ENCODE results near the gene IQCN. TPM values are rescaled to one million over a fixed set of nuclear protein-coding genes. Genes with fewer than 3 reads are reported as not detected.

The IQCN gene
- total RNA-seq: 1 to 10 TPM; 6.3 to 7.2 TPM

GRCh38 chr19:18274219-18274780, at the start of gene IQCN:
TSS of gene IQCN (minus strand) at chr19:18274452. CDS start at chr19:18269478, 4,974 bp downstream.
- Mint-ChIP-seq H3K4me3 (no peak within 1 kb of the TSS), H3K9me3 (no peaks in the 10 kb centered on the region), H3K36me3 (ENCODE audit: low read depth) (peaks cover 46% of the 10 kb centered on the region), H3K27ac (no peak within 1 kb of the TSS), H3K27me3 (no peaks in the 10 kb centered on the region), H3K4me1 (peaks cover 35% of the 10 kb centered on the region)
- DNase-seq: peak; percentile 44
- CTCF ChIA-PET: interaction anchor here (1.0 to 12.7 kb wide), 5 partner anchors 19 to 114 kb away, joined by 3 to 162 read pairs (median 6); a partner anchor contains a TSS
- POLR2A ChIA-PET: interaction anchor here (0.7 to 1.6 kb wide), 2 partner anchors 47 to 54 kb away, joined by 3 to 4 read pairs; no protein-coding TSS in a partner anchor

GRCh38 chr19:18322759-18323460, 48.7 kb upstream of the IQCN start, which contains the start of gene LSM4:
TSS of gene LSM4 (minus strand) at chr19:18323076. CDS start at chr19:18323020, 56 bp downstream.
- H3K27ac Mint-ChIP-seq: peak within 1 kb of the TSS; percentile 97
- no peaks in the 10 kb centered on the region for H3K9me3 Mint-ChIP-seq
- peaks cover 56% of the 10 kb centered on the region for H3K4me1 Mint-ChIP-seq
- H3K4me3 Mint-ChIP-seq: peak within 1 kb of the TSS; percentile 93
- DNase-seq: peak; percentile 100
- ChIA-PET CTCF (interaction anchor here (0.6 to 13.8 kb wide), 10 partner anchors 9 to 581 kb away, joined by 3 to 229 read pairs (median 5); partner anchors contain the start of genes JUND and SSBP4), POLR2A (interaction anchor here (0.7 to 3.4 kb wide), 3 partner anchors 18 to 511 kb away, joined by 3 to 85 read pairs (median 9); partner anchors contain the start of gene JUND)
- H3K27me3 Mint-ChIP-seq: no peaks in the 10 kb centered on the region
- peaks cover 38% of the 10 kb centered on the region for H3K36me3 Mint-ChIP-seq (ENCODE audit: low read depth)

- DNase-seq: peak; percentile 59
- Mint-ChIP-seq H3K9me3 (no peaks in the 10 kb centered on the region), H3K4me3 (peak overlapping the region; percentile 93), H3K27ac (peak overlapping the region; percentile 97), H3K4me1 (peaks cover 61% of the 10 kb centered on the region), H3K27me3 (no peaks in the 10 kb centered on the region), H3K36me3 (ENCODE audit: low read depth) (peaks cover 38% of the 10 kb centered on the region)
- POLR2A ChIA-PET: interaction anchor here (1.0 to 3.4 kb wide), 5 partner anchors 17 to 47 kb away, joined by 4 to 85 read pairs (median 9); partner anchors contain the start of gene JUND
- CTCF ChIA-PET: interaction anchor here (0.6 to 13.8 kb wide), 19 partner anchors 10 to 581 kb away, joined by 3 to 229 read pairs (median 4); partner anchors contain the start of genes JUND and SSBP4
These were observed 48.1 kb upstream of the IQCN start for GRCh38 chr19:18322318-18322758.

GRCh38 chr19:18321734-18322102, 47.5 kb upstream of the IQCN start:
- Mint-ChIP-seq H3K4me3 (peak overlapping the region; percentile 93), H3K9me3 (no peaks in the 10 kb centered on the region), H3K4me1 (peaks cover 61% of the 10 kb centered on the region), H3K36me3 (ENCODE audit: low read depth) (peaks cover 38% of the 10 kb centered on the region), H3K27ac (peak overlapping the region; percentile 97), H3K27me3 (no peaks in the 10 kb centered on the region)
- POLR2A ChIA-PET: interaction anchor here (0.6 to 3.4 kb wide), 5 partner anchors 17 to 66 kb away, joined by 4 to 85 read pairs (median 6); partner anchors contain the start of gene JUND
- CTCF ChIA-PET: interaction anchor here (0.6 to 13.8 kb wide), 17 partner anchors 11 to 110 kb away, joined by 3 to 229 read pairs (median 4); partner anchors contain the start of genes JUND and SSBP4
- peak; percentile 62 for DNase-seq

- Mint-ChIP-seq H3K4me3 (peak overlapping the region; percentile 93), H3K36me3 (ENCODE audit: low read depth) (peaks cover 38% of the 10 kb centered on the region), H3K4me1 (peaks cover 64% of the 10 kb centered on the region), H3K27me3 (no peaks in the 10 kb centered on the region), H3K27ac (peak overlapping the region; percentile 97), H3K9me3 (no peaks in the 10 kb centered on the region)
- DNase-seq: no peak
- ChIA-PET CTCF (interaction anchor here (1.0 to 13.8 kb wide), 14 partner anchors 11 to 109 kb away, joined by 3 to 229 read pairs (median 4); partner anchors contain the start of genes JUND and SSBP4), POLR2A (interaction anchor here (0.6 to 3.4 kb wide), 6 partner anchors 16 to 67 kb away, joined by 3 to 85 read pairs (median 6); partner anchors contain the start of gene JUND)
These were observed 46.8 kb upstream of the IQCN start for GRCh38 chr19:18320865-18321733.

DNA sequence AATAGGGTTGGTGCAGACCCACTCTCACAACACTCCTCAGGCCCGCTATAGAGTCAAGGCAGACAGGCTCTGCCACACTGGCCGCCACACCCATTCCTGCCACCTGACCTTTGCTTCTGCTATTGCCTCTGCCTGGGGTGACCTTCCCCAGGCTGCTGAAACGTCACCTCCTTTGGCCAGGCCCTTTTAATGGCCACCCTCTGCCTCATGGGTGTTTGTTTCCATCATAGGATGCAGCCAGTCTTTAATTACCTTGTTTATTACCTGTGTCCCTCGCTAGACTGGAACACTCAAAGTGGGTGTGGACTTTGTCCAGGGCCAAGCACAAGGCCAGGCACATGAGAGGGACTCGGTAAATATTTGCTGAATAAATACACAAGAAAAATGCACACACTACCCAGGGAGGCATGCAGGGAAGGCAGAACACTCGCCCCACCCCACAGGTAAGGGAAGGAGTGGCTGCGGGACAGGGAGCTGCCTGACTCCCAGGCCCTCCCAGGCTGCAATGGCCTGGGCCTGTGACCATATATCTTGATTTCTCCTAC, 45.4 kb upstream of the IQCN start:
- Mint-ChIP-seq H3K4me1 (peaks cover 72% of the 10 kb centered on the region), H3K4me3 (peak overlapping the region; percentile 64)
- CTCF ChIA-PET: interaction anchor here (0.6 to 13.8 kb wide), 6 partner anchors 9 to 97 kb away, joined by 3 to 229 read pairs (median 5); partner anchors contain the start of gene JUND

GRCh38 chr19:18317961-18318800, 43.9 kb upstream of the IQCN start:
- H3K36me3 Mint-ChIP-seq (ENCODE audit: low read depth): peaks cover 48% of the 10 kb centered on the region

More for the DNA sequence above, 45.4 kb upstream of the IQCN start:
- H3K36me3 Mint-ChIP-seq (ENCODE audit: low read depth): peaks cover 41% of the 10 kb centered on the region
- no peak for DNase-seq
- POLR2A ChIA-PET: interaction anchor here (1.2 kb wide), 1 partner anchor 15 kb away, joined by 3 read pairs; no protein-coding TSS in a partner anchor
- no peaks in the 10 kb centered on the region for H3K9me3 Mint-ChIP-seq
- no peaks in the 10 kb centered on the region for H3K27me3 Mint-ChIP-seq
- H3K27ac Mint-ChIP-seq: peak overlapping the region; percentile 97

DNA sequence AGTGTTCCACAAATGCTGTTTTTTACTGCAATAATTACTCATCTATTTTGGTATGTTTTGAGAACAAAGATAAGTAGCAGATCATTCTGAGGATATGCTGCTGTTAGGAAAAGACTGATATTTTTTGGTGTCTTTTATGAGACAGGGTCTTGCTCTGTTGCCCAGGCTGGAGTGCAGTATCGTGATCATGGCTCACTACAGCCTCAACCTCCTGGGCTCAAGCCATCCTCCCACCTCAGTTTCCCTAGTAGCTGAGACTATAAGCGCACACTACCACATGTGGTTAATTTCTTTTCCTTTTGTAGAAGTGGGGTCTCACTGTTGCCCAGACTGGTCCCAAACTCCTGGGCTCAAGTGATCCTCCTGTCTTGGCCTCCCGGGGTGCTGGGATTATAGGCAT, 39.1 kb upstream of the IQCN start:
- Mint-ChIP-seq H3K27ac (no peak overlapping the region), H3K9me3 (no peaks in the 10 kb centered on the region), H3K27me3 (no peaks in the 10 kb centered on the region), H3K36me3 (ENCODE audit: low read depth) (peaks cover 37% of the 10 kb centered on the region), H3K4me1 (peaks cover 41% of the 10 kb centered on the region), H3K4me3 (no peak overlapping the region)
- POLR2A ChIA-PET: no interaction called here
- DNase-seq: no peak
- CTCF ChIA-PET: interaction anchor here (1.1 to 13.8 kb wide), 3 partner anchors 21 to 34 kb away, joined by 3 to 229 read pairs (median 3); partner anchors contain the start of gene JUND

More at GRCh38 chr19:18317961-18318800, 43.9 kb upstream of the IQCN start:
- ChIA-PET POLR2A (interaction anchor here (0.7 to 5.2 kb wide), 2 partner anchors 38 to 100 kb away, joined by 4 to 37 read pairs; partner anchors contain the start of gene JUND), CTCF (interaction anchor here (0.9 to 13.8 kb wide), 4 partner anchors 10 to 38 kb away, joined by 5 to 229 read pairs (median 10); partner anchors contain the start of gene JUND)
- H3K9me3 Mint-ChIP-seq: no peaks in the 10 kb centered on the region
- peaks cover 64% of the 10 kb centered on the region for H3K4me1 Mint-ChIP-seq
- no peaks in the 10 kb centered on the region for H3K27me3 Mint-ChIP-seq
- peak; percentile 66 for DNase-seq
- peak overlapping the region; percentile 64 for H3K4me3 Mint-ChIP-seq
- H3K27ac Mint-ChIP-seq: peak overlapping the region; percentile 97

GRCh38 chr19:18312092-18312534, 37.9 kb upstream of the IQCN start:
- no peak for DNase-seq
- peaks cover 39% of the 10 kb centered on the region for H3K36me3 Mint-ChIP-seq (ENCODE audit: low read depth)
- peaks cover 38% of the 10 kb centered on the region for H3K4me1 Mint-ChIP-seq
- H3K27me3 Mint-ChIP-seq: no peaks in the 10 kb centered on the region
- CTCF ChIA-PET: interaction anchor here (13.8 kb wide), 1 partner anchor 32 kb away, joined by 229 read pairs; the partner anchor contains the start of gene JUND
- H3K9me3 Mint-ChIP-seq: no peaks in the 10 kb centered on the region
- H3K4me3 Mint-ChIP-seq: no peak overlapping the region
- H3K27ac Mint-ChIP-seq: no peak overlapping the region
- POLR2A ChIA-PET: interaction anchor here (0.8 kb wide), 1 partner anchor 33 kb away, joined by 3 read pairs; no protein-coding TSS in a partner anchor

DNA sequence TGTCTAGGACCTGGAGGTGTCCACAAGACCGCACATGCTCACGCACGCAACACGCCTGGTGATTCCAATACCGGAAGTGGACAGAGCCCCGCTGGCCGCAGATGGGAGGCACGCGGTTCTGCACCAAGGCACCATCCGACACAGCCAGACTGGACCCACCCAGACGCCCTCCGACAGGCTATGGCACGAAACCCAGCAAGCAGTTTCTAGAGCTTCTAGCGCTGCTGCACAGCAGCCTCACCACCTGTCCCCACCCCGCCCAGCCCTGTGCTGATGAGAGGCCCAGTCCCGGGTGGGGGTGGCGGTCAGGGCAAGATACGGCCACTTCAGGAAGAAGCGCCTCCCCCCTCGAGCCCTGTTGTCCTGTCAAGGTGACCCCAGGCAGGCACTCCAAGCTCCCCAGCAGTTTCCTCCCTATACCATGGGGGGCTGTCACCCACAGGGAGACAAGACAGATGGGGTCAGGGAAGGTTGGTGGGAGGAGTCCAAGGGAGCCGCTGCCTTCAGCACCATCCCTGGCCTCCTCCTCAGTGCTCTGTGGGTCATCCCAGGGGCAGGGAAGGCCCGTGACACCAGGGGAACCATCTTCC, 37.3 kb upstream of the IQCN start:
- no peaks in the 10 kb centered on the region for H3K9me3 Mint-ChIP-seq
- POLR2A ChIA-PET: no interaction called here
- no peak for DNase-seq
- H3K27me3 Mint-ChIP-seq: no peaks in the 10 kb centered on the region
- CTCF ChIA-PET: interaction anchor here (1.9 to 13.8 kb wide), 2 partner anchors 11 to 32 kb away, joined by 8 to 229 read pairs; partner anchors contain the start of genes JUND and LSM4
- H3K27ac Mint-ChIP-seq: no peak overlapping the region
- H3K4me3 Mint-ChIP-seq: no peak overlapping the region
- H3K36me3 Mint-ChIP-seq (ENCODE audit: low read depth): peaks cover 44% of the 10 kb centered on the region
- peaks cover 43% of the 10 kb centered on the region for H3K4me1 Mint-ChIP-seq

Measured in activated CD4-positive, alpha-beta T cell treated with anti-CD3 and anti-CD28 coated beads, Interleukin-2, amount 10 ng/mL, durations not matched to agents 7 days and 5 days (primary cell).